GM18867 (cell line): ENCODE measurements around the gene DMKN.
A peak's percentile ranks its signal among the peaks of the same experiment; 100 is the strongest.

Experiments used
- ATAC-seq: cut with Tn5 transposase; IDR thresholded peaks from one replicate; pipeline ENCODE4 v1.9.1; 2021; ENCODE audit warnings: mild to moderate bottlenecking, moderate library complexity; ENCODE audit not compliant: unreplicated experiment

The DMKN gene

GRCh38 chr19:35513628-35514281 lies at the start of gene DMKN:
TSS of gene DMKN (minus strand) at chr19:35513649. CDS start at chr19:35513475, 174 bp downstream.
- ATAC-seq = no peak

GRCh38 chr19:35562776-35563175 lies 49.3 kb upstream of the DMKN start:
- no peak for ATAC-seq

- no peak for ATAC-seq
These were observed 48.9 kb upstream of the DMKN start for GRCh38 chr19:35562336-35562735.

- no peak for ATAC-seq
These were observed 48.0 kb upstream of the DMKN start for GRCh38 chr19:35561436-35561835.

GRCh38 chr19:35560677-35561076 lies 47.2 kb upstream of the DMKN start:
- no peak for ATAC-seq

- ATAC-seq = no peak
These were observed 46.8 kb upstream of the DMKN start for GRCh38 chr19:35560271-35560670.

- ATAC-seq = no peak
These were observed 46.3 kb upstream of the DMKN start for GRCh38 chr19:35559781-35560180.

- peak; percentile 50 for ATAC-seq
These were observed 45.8 kb upstream of the DMKN start for GRCh38 chr19:35559281-35559659.

GRCh38 chr19:35558400-35559280 lies 45.2 kb upstream of the DMKN start:
- no peak for ATAC-seq

- ATAC-seq = no peak
These were observed 44.3 kb upstream of the DMKN start for GRCh38 chr19:35557539-35558399.

- ATAC-seq = no peak
These were observed 43.5 kb upstream of the DMKN start for GRCh38 chr19:35556846-35557538.

- no peak for ATAC-seq
These were observed 42.7 kb upstream of the DMKN start for GRCh38 chr19:35556025-35556590.

- no peak for ATAC-seq
These were observed 42.0 kb upstream of the DMKN start for GRCh38 chr19:35555301-35556005.

GRCh38 chr19:35554076-35554475 lies 40.6 kb upstream of the DMKN start:
- ATAC-seq = no peak

GRCh38 chr19:35553385-35554000 lies 40.0 kb upstream of the DMKN start:
- ATAC-seq = no peak

- ATAC-seq = no peak
These were observed 39.3 kb upstream of the DMKN start for GRCh38 chr19:35552534-35553384.

- ATAC-seq = no peak
These were observed 37.8 kb upstream of the DMKN start for GRCh38 chr19:35551091-35551810.
